Activated CD4-positive, alpha-beta T cell treated with anti-CD3 and anti-CD28 coated beads for 1 hour (primary cell): ENCODE measurements around the gene TPD52L2.
"Not testable (repeated sequence)": the region's sequence is repeated elsewhere in the genome, so short reads cannot be mapped to it uniquely, and the experiment has no call there.

Experiments
- DNase-seq: peaks from one replicate; pipeline ENCODE4 v3.0.0-alpha.2; 2020

TPD52L2 gene

GRCh38 chr20:63836458-63837344 lies 28.4 kb upstream of the TPD52L2 start:
- DNase-seq: no peak

GRCh38 chr20:63837479-63837878 lies 27.6 kb upstream of the TPD52L2 start:
- no peak for DNase-seq

- DNase-seq: no peak
Observed at GRCh38 chr20:63839620-63840019, 25.4 kb upstream of the TPD52L2 start.

- DNase-seq: no peak
Observed at GRCh38 chr20:63840405-63840828, 24.7 kb upstream of the TPD52L2 start.

GRCh38 chr20:63842258-63842657 lies 22.8 kb upstream of the TPD52L2 start:
- DNase-seq: no peak

GRCh38 chr20:63843222-63843621 lies 21.8 kb upstream of the TPD52L2 start:
- no peak for DNase-seq

GRCh38 chr20:63843778-63844177 lies 21.3 kb upstream of the TPD52L2 start:
- DNase-seq: no peak

- no peak for DNase-seq
Observed at GRCh38 chr20:63844511-63844991, 20.5 kb upstream of the TPD52L2 start.

- no peak for DNase-seq
Observed at GRCh38 chr20:63846128-63846771, 18.8 kb upstream of the TPD52L2 start.

- DNase-seq: no peak
Observed at GRCh38 chr20:63846888-63847236, 18.2 kb upstream of the TPD52L2 start.

GRCh38 chr20:63847237-63848002 lies 17.6 kb upstream of the TPD52L2 start:
- DNase-seq: no peak

- no peak for DNase-seq
Observed at GRCh38 chr20:63848003-63848911, 16.8 kb upstream of the TPD52L2 start.

- no peak for DNase-seq
Observed at GRCh38 chr20:63850689-63851547, 14.2 kb upstream of the TPD52L2 start.

- not testable (repeated sequence) for DNase-seq
Observed at GRCh38 chr20:63851548-63851943, 13.5 kb upstream of the TPD52L2 start.

GRCh38 chr20:63853733-63854068 lies 11.4 kb upstream of the TPD52L2 start:
- not testable (repeated sequence) for DNase-seq

- DNase-seq: no peak
Observed at GRCh38 chr20:63854069-63854765, 10.9 kb upstream of the TPD52L2 start.

GRCh38 chr20:63854766-63855362 lies 10.2 kb upstream of the TPD52L2 start:
- no peak for DNase-seq

- DNase-seq: no peak
Observed at GRCh38 chr20:63855363-63856097, 9.5 kb upstream of the TPD52L2 start.

GRCh38 chr20:63856098-63856511 lies 9.0 kb upstream of the TPD52L2 start:
- DNase-seq: no peak
